ENCODE measurements around the gene DHX15.

GRCh38 chr4:24507439-24507838 lies 76.9 kb downstream of the DHX15 start:
- no peak for TF ChIP-seq ZNF24 (IDR thresholded peaks at IDR 0.05)
- no peak for TF ChIP-seq ZFX (CRISPR knock-in tag; IDR thresholded peaks at IDR 0.05)
- TF ChIP-seq PCBP1 (IDR thresholded peaks at IDR 0.05; ENCODE audit: low read depth, low read length, poor library complexity, severe bottlenecking) = no peak
- TF ChIP-seq POLR2A (conservative IDR thresholded peaks at IDR 0.05) = no peak
- TF ChIP-seq TEAD4 (IDR thresholded peaks at IDR 0.05; ENCODE audit: low read length) = no peak
- no peak for TF ChIP-seq TEAD4 (CRISPR knock-in tag; IDR thresholded peaks at IDR 0.05; ENCODE audit: borderline replicate concordance)
- TF ChIP-seq ELF2 (CRISPR knock-in tag; IDR thresholded peaks at IDR 0.05) = no peak
- no peak for TF ChIP-seq ZNF146 (CRISPR knock-in tag; IDR thresholded peaks at IDR 0.05; ENCODE audit: unreplicated experiment)

Measured in K562 (cell line).